Measurements from ENCODE around the gene EFNA2. TPM values are rescaled to one million over a fixed set of nuclear protein-coding genes. Genes with fewer than 3 reads are reported as not detected.

EFNA2 gene
- total RNA-seq, 6 experiments from 2014 or later: 4.2 to 10.3 (median 5.6) TPM

DNA sequence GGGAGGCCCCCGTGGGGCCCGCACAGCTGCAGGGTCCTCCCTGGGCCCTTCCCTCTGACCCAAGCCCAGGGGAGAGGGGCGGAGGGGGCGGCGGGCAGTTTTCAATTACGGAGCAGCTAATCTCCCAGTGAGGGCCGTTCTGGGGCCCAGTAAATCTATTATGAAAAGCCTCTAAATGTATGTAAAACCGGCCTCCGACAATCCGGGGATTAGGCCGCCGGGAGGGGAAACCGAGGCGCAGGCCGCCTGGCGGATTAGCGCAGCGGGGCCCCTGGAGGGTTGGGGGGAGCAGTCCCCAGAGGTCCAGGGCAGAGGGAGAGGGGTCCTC is 25.1 kb downstream of the EFNA2 start:
- peaks cover 0 to 4% (median 0%) of the 10 kb centered on the region in 4 donors for H3K4me1 ChIP-seq
- intact Hi-C loops (cut with DNase I): no loop called here
- H3K27ac ChIP-seq: no peak overlapping the region
- no peak overlapping the region for H3K4me3 ChIP-seq
- 96% methylated on average over 8 of the region's 18 CpGs for WGBS (ENCODE audit: insufficient coverage, low coverage, low lambda C conversion rate, missing lambda C conversion rate)
- no peaks in the 10 kb centered on the region for H3K36me3 ChIP-seq
- DNase-seq (no peak), ATAC-seq (no peak)
- no peak for TF ChIP-seq POLR2A (IDR thresholded peaks at IDR 0.05)
- TF ChIP-seq, protein P1, sequence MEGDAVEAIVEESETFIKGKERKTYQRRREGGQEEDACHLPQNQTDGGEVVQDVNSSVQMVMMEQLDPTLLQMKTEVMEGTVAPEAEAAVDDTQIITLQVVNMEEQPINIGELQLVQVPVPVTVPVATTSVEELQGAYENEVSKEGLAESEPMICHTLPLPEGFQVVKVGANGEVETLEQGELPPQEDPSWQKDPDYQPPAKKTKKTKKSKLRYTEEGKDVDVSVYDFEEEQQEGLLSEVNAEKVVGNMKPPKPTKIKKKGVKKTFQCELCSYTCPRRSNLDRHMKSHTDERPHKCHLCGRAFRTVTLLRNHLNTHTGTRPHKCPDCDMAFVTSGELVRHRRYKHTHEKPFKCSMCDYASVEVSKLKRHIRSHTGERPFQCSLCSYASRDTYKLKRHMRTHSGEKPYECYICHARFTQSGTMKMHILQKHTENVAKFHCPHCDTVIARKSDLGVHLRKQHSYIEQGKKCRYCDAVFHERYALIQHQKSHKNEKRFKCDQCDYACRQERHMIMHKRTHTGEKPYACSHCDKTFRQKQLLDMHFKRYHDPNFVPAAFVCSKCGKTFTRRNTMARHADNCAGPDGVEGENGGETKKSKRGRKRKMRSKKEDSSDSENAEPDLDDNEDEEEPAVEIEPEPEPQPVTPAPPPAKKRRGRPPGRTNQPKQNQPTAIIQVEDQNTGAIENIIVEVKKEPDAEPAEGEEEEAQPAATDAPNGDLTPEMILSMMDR (IDR thresholded peaks at IDR 0.05): no peak
- H3K9me3 ChIP-seq: no peaks in the 10 kb centered on the region
- no peaks in the 10 kb centered on the region for H3K27me3 ChIP-seq

GRCh38 chr19:1311543-1312091 is 25.9 kb downstream of the EFNA2 start:
- Histone ChIP-seq H3K4me3 (no peak overlapping the region), H3K27me3 (no peaks in the 10 kb centered on the region), H3K27ac (no peak overlapping the region), H3K36me3 (no peaks in the 10 kb centered on the region), H3K9me3 (no peaks in the 10 kb centered on the region), H3K4me1 (peaks cover 0 to 7% (median 0%) of the 10 kb centered on the region in 4 donors)
- peak in 1 of 3 donors; percentile 11 for DNase-seq
- intact Hi-C loops (cut with DNase I): no loop called here
- WGBS (ENCODE audit: insufficient coverage, low coverage, low lambda C conversion rate, missing lambda C conversion rate): 79% methylated on average over 5 of the region's 21 CpGs
- TF ChIP-seq, protein P1 (IDR thresholded peaks at IDR 0.05): no peak
- no peak for TF ChIP-seq POLR2A (IDR thresholded peaks at IDR 0.05)
- ATAC-seq: no peak

DNA sequence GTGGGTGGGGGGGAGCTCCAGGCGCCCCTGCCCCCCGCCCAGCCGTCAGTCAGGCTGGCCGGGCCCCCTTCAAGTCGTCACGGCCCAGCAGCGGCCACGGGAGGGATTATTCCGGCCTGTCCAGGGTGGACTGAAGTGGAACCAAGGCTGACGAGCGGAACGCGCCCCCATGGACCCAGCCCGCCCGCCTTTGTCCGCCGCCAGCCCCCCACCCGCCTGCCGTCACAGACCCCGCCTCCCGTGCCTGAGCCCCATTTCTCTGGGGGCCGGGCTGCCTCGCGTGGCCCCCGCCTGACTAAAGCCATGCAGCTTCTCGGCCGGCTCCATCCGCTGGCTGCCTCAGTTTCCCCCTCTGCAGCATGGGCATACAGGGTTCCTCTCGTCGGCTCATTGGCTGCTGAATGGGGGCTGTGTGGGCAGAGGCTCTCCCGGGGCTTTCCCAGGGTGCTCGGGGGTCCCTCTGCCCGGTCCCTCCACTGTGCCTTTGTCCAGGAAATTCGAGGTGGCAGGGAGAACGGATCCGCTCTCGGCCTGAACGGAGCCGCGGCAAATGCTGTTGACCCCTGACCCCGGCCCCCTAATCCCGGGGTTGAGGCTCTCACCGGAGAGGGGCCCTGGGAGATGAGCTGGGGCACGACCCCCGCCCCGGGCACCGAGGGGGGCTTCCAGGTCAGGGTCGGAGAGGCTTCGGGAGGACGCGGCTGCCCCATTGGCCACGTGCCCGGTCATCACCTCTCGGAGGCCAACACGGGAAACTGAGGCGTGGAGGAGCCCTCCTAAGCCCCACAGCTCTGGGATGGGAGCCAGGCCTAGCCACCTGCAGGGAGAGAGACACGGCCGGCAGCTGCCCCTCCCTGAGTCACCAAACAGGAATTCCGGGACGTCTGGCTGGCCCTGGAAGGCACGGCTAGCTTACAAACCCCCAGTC is 27.4 kb downstream of the EFNA2 start:
- no peaks in the 10 kb centered on the region for H3K36me3 ChIP-seq
- H3K9me3 ChIP-seq: no peaks in the 10 kb centered on the region
- H3K4me1 ChIP-seq: peaks cover 0 to 7% (median 0%) of the 10 kb centered on the region in 4 donors
- intact Hi-C loops (cut with DNase I): no loop called here
- ATAC-seq (no peak), DNase-seq (peak in 1 of 3 donors; percentile 19)
- 37% methylated on average over 2 of the region's 61 CpGs for WGBS (ENCODE audit: insufficient coverage, low coverage, low lambda C conversion rate, missing lambda C conversion rate)
- no peak for TF ChIP-seq POLR2A (IDR thresholded peaks at IDR 0.05)
- TF ChIP-seq, protein P1 (IDR thresholded peaks at IDR 0.05): no peak
- no peak overlapping the region for H3K4me3 ChIP-seq
- H3K27ac ChIP-seq: no peak overlapping the region
- no peaks in the 10 kb centered on the region for H3K27me3 ChIP-seq

DNA sequence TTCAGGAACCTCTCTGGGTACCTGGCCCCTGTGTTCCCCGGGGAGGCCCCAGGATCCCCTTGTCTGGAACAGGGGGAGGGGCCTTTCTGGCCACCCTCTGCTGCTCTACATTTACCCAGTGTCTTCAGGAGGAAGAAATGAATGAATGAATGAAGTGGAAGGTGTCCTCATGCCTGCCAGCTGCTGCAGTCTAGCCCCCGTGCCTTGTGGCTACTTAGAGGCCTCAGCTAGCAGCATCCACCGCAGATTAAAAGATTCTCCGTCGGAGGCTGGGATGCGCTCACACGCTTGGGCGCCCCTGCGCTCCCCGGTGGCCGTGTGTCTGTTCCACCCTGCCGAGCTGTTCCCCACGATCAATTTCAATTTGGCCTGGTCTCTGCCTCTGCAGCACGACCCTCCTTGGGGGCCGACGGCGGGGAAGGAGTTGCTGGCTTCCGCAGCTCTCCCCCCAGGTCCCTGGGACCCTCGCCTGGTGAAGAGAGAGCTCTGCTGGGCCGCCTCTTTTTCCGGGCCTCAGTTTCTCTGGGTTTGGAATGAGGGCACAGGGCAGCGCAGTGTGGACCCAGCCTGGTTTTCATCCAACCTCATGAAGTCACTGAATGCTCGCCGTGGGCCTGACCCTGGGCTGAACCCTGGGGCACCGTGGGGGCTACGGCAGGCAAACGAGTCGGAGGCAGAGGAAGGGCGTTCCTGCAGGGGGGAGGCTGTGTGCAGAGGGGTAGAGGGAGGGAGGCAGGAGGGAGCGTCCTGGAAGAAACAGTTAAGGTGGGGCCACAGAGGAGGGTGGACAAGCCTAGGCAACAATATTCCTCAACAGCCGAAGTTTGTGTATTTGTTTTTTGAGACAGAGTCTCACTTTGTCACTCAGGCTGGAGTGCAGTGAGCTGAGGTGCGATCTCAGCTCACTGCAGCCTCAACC is 28.3 kb downstream of the EFNA2 start:
- WGBS (ENCODE audit: insufficient coverage, low coverage, low lambda C conversion rate, missing lambda C conversion rate): 60% methylated on average over 16 of the region's 32 CpGs
- no peaks in the 10 kb centered on the region for H3K9me3 ChIP-seq
- no peak overlapping the region for H3K27ac ChIP-seq
- H3K36me3 ChIP-seq: no peaks in the 10 kb centered on the region
- ATAC-seq: no peak
- H3K27me3 ChIP-seq: no peaks in the 10 kb centered on the region
- intact Hi-C loops (cut with DNase I): no loop called here
- H3K4me1 ChIP-seq: peaks cover 0 to 7% (median 0%) of the 10 kb centered on the region in 4 donors
- H3K4me3 ChIP-seq: no peak overlapping the region
- no peak for DNase-seq
- TF ChIP-seq, protein P1 (IDR thresholded peaks at IDR 0.05): no peak
- TF ChIP-seq POLR2A (IDR thresholded peaks at IDR 0.05): no peak
